Hematopoietic multipotent progenitor cell treated with erythropoietin and hydrocortisone succinate and interleukin-3 and kit ligand, for 6 days (in vitro differentiated cells): Measurements from ENCODE around the gene EVC.
A peak's percentile ranks its signal among the peaks of the same experiment; 100 is the strongest.

Experiments used
- DNase-seq: peaks from one replicate; pipeline ENCODE4 v3.0.0-alpha.2; 2015

EVC gene

GRCh38 chr4:5732158-5732557 lies 21.2 kb downstream of the EVC start:
- no peak for DNase-seq

GRCh38 chr4:5734853-5735252 lies 23.9 kb downstream of the EVC start:
- no peak for DNase-seq

GRCh38 chr4:5735463-5735862 lies 24.5 kb downstream of the EVC start:
- DNase-seq: no peak

GRCh38 chr4:5738061-5738460 lies 27.1 kb downstream of the EVC start:
- DNase-seq: no peak

- DNase-seq: no peak
Observed at GRCh38 chr4:5742388-5742787, 31.4 kb downstream of the EVC start.

- no peak for DNase-seq
Observed at GRCh38 chr4:5742968-5743367, 32.0 kb downstream of the EVC start.

- no peak for DNase-seq
Observed at GRCh38 chr4:5746250-5746649, 35.2 kb downstream of the EVC start.

- no peak for DNase-seq
Observed at GRCh38 chr4:5746829-5747737, 36.1 kb downstream of the EVC start.

GRCh38 chr4:5747738-5748375 lies 36.9 kb downstream of the EVC start:
- no peak for DNase-seq

- DNase-seq: no peak
Observed at GRCh38 chr4:5749568-5749967, 38.6 kb downstream of the EVC start.

GRCh38 chr4:5750052-5750945 lies 39.3 kb downstream of the EVC start:
- DNase-seq: peak; percentile 7

- no peak for DNase-seq
Observed at GRCh38 chr4:5750946-5751665, 40.1 kb downstream of the EVC start.

- DNase-seq: no peak
Observed at GRCh38 chr4:5751666-5752375, 40.8 kb downstream of the EVC start.

GRCh38 chr4:5752376-5753184 lies 41.6 kb downstream of the EVC start:
- no peak for DNase-seq

GRCh38 chr4:5753366-5753765 lies 42.4 kb downstream of the EVC start:
- DNase-seq: no peak

- DNase-seq: no peak
Observed at GRCh38 chr4:5753766-5754528, 42.9 kb downstream of the EVC start.

- no peak for DNase-seq
Observed at GRCh38 chr4:5754529-5754881, 43.5 kb downstream of the EVC start.

- no peak for DNase-seq
Observed at GRCh38 chr4:5755161-5755560, 44.2 kb downstream of the EVC start.

- DNase-seq: no peak
Observed at GRCh38 chr4:5755679-5756078, 44.7 kb downstream of the EVC start.

GRCh38 chr4:5756271-5756670 lies 45.3 kb downstream of the EVC start:
- no peak for DNase-seq
